GM23338 (cell line): Measurements from ENCODE around the gene SMIM21. TPM values are rescaled to one million over a fixed set of nuclear protein-coding genes. Genes with fewer than 3 reads are reported as not detected.

Experiments used
- ATAC-seq: fragments of 200-7000 bp; cut with Tn5 transposase; 3 replicates; pipeline ENCODE4 v1.9.1; 2020
- DNase-seq: peaks from one replicate; pipeline ENCODE4 v3.0.0-alpha.2; 2015; ENCODE audit warnings: low spot score
- H2AFZ ChIP-seq: fragments of 200-600 bp; sonication (generic); 2 replicates; pipeline ENCODE4 v1.8.0; 2016; ENCODE audit warnings: antibody characterized with exemption, mild to moderate bottlenecking, moderate library complexity
- H3F3A ChIP-seq: fragments of 200-600 bp; sonication (generic); replicated peaks from 2 replicates; pipeline ENCODE4 v1.8.0; 2017; ENCODE audit warnings: antibody characterized with exemption, mixed run types, low read depth
- H3K27ac ChIP-seq: fragments of 200-600 bp; sonication (generic); 2 replicates; pipeline ENCODE4 v1.6.1; 2016; ENCODE audit warnings: low read depth
- H3K27me3 ChIP-seq: fragments of 200-600 bp; sonication (generic); 2 replicates; pipeline ENCODE4 v1.8.0; 2016; ENCODE audit warnings: mild to moderate bottlenecking, mixed run types, moderate library complexity; ENCODE audit not compliant: insufficient read depth
- H3K36me3 ChIP-seq: fragments of 200-600 bp; sonication (generic); 2 replicates; pipeline ENCODE4 v1.8.0; 2016; ENCODE audit warnings: mild to moderate bottlenecking; ENCODE audit not compliant: insufficient read depth
- H3K4me1 ChIP-seq: fragments of 200-600 bp; sonication (generic); 2 replicates; pipeline ENCODE4 v1.8.0; 2016; ENCODE audit warnings: mild to moderate bottlenecking, moderate library complexity; ENCODE audit not compliant: insufficient read depth
- H3K4me2 ChIP-seq: fragments of 200-600 bp; sonication (generic); 2 replicates; pipeline ENCODE4 v1.7.1; 2017; ENCODE audit warnings: mixed run types
- H3K4me3 ChIP-seq: fragments of 200-600 bp; sonication (generic); 2 replicates; pipeline ENCODE4 v1.6.1; 2016; ENCODE audit warnings: mixed run types
- H3K79me2 ChIP-seq: fragments of 200-600 bp; sonication (generic); replicated peaks from 2 replicates; pipeline ENCODE4 v1.8.0; 2017; ENCODE audit warnings: mild to moderate bottlenecking; ENCODE audit not compliant: insufficient read depth
- H3K9me2 ChIP-seq: fragments of 200-600 bp; sonication (generic); 2 replicates; pipeline ENCODE4 v1.8.0; 2017; ENCODE audit not compliant: insufficient read depth
- H4K20me1 ChIP-seq: fragments of 200-600 bp; sonication (generic); replicated peaks from 2 replicates; pipeline ENCODE4 v1.8.0; 2017; ENCODE audit warnings: mild to moderate bottlenecking; ENCODE audit not compliant: insufficient read depth
- H3K27ac Mint-ChIP-seq: 2 replicates; pipeline ENCODE4 v1.8.0; 2020; ENCODE audit warnings: inconsistent platforms, mild to moderate bottlenecking, moderate library complexity, mixed read lengths
- H3K27me3 Mint-ChIP-seq: 3 replicates; pipeline ENCODE4 v1.8.0; 2022; ENCODE audit warnings: low read depth, mild to moderate bottlenecking, moderate library complexity, mixed read lengths, inconsistent platforms; ENCODE audit not compliant: insufficient read depth, poor library complexity
- H3K36me3 Mint-ChIP-seq: 3 replicates; pipeline ENCODE4 v1.8.0; 2021; ENCODE audit warnings: low read depth, mild to moderate bottlenecking, inconsistent platforms, moderate library complexity, mixed read lengths
- H3K4me1 Mint-ChIP-seq: 3 replicates; pipeline ENCODE4 v1.8.0; 2020; ENCODE audit warnings: mild to moderate bottlenecking, inconsistent platforms, mixed read lengths
- H3K4me3 Mint-ChIP-seq: 3 replicates; pipeline ENCODE4 v1.8.0; 2021; ENCODE audit warnings: moderate library complexity, mild to moderate bottlenecking, inconsistent platforms, mixed read lengths
- H3K9me3 Mint-ChIP-seq: 3 replicates; pipeline ENCODE4 v1.8.0; 2020; ENCODE audit warnings: moderate library complexity, mild to moderate bottlenecking, inconsistent platforms, mixed read lengths
- CREB1 ChIP-seq: fragments of 250-450 bp; sonication (Bioruptor Pico); IDR thresholded peaks from 2 replicates; pipeline ENCODE4 v1.5.0; 2020; ENCODE audit warnings: low read depth, mild to moderate bottlenecking, moderate library complexity
- EZH2 ChIP-seq: fragments of 200-600 bp; sonication (generic); IDR thresholded peaks from one replicate; pipeline ENCODE4 v1.8.0; 2017; ENCODE audit warnings: antibody characterized with exemption, mild to moderate bottlenecking, low read depth; ENCODE audit not compliant: unreplicated experiment
- JUNB ChIP-seq: IDR thresholded peaks from one replicate; pipeline ENCODE4 v1.6.1; 2016; ENCODE audit warnings: antibody characterized with exemption; ENCODE audit not compliant: unreplicated experiment
- NANOG ChIP-seq: IDR thresholded peaks from 2 replicates; pipeline ENCODE4 v1.6.1; 2016; ENCODE audit warnings: antibody characterized with exemption, borderline replicate concordance
- POLR2AphosphoS5 ChIP-seq: IDR thresholded peaks from 2 replicates; pipeline ENCODE4 v1.6.1; 2016; ENCODE audit warnings: antibody characterized with exemption, low read depth
- STAT1 ChIP-seq: IDR thresholded peaks from one replicate; pipeline ENCODE4 v1.6.1; 2016; ENCODE audit warnings: antibody characterized with exemption; ENCODE audit not compliant: unreplicated experiment
- ZNF114 ChIP-seq: fragments of 250-450 bp; sonication (Bioruptor Pico); IDR thresholded peaks from 2 replicates; pipeline ENCODE4 v1.5.0; 2020; ENCODE audit warnings: mild to moderate bottlenecking, moderate library complexity
- polyA plus RNA-seq: library from polyadenylated mRNA; unstranded; fragments of >200 nt; fragmentation: Nextera tagmentation; extraction: Ambion mirVana; gene quantifications from 2 replicates; pipeline ENCODE4 v1.2.1, GENCODE V29; 2016
- total RNA-seq: library from RNA; depleted of rRNA; stranded (reverse); fragments of >200 nt; shearing (Covaris generic); gene quantifications from 2 replicates; pipeline ENCODE4 v1.2.3, GENCODE V29; 2014
- TF ChIP-seq, protein P1 (sequence below): IDR thresholded peaks from 2 replicates; pipeline ENCODE4 v1.6.1; 2016; ENCODE audit warnings: antibody characterized with exemption
- TF ChIP-seq, protein P2 (sequence below): IDR thresholded peaks from one replicate; pipeline ENCODE4 v1.6.1; 2018; ENCODE audit warnings: antibody characterized with exemption; ENCODE audit not compliant: unreplicated experiment
- TF ChIP-seq, protein P3 (sequence below), 2 experiments: fragments of 200-600 bp in 1 of 2; sonication (generic) in 1 of 2; conservative IDR thresholded peaks; 2 replicates each; pipeline versions ENCODE4 v1.5.1 to v1.6.1; 2016 to 2017; ENCODE audit warnings: antibody characterized with exemption in 2 of 2, low read depth in 2 of 2, mild to moderate bottlenecking in 2 of 2, moderate library complexity in 1 of 2

The SMIM21 gene
- total and polyA plus RNA-seq, 2 experiments from 2014 or later, result not detected

DNA sequence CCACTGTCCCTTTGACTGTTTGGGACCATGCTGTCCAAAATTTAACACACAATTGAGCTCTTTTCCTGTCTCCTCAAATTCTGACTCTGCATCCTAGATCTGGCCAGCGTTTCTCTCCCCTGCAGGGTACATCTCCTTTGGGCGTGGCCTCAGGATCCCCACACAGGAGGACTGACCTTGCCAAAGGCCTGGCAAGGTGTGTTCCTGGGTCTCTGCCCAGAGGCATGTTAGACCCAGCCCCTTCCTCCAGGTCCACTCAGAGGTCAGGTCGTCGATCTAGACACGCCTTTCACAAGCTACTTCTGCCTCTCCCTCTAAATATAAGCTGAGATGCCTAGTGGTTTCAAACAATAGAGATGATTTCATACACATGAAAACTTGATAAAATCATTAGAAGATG, 45.4 kb upstream of the SMIM21 start:
- Histone ChIP-seq H3K36me3 (no peaks in the 10 kb centered on the region), H3K4me1 (peaks cover 9% of the 10 kb centered on the region; the same call in 1 of the 2 replicates), H3K4me3 (no peak overlapping the region), H3K27me3 (no peaks in the 10 kb centered on the region), H3K4me2 (no peak overlapping the region), H2AFZ (no peak overlapping the region), H3K27ac (no peak overlapping the region), H3K79me2 (no peaks in the 10 kb centered on the region), H4K20me1 (no peaks in the 10 kb centered on the region), H3K9me2 (no peaks in the 10 kb centered on the region), H3F3A (no peaks in the 10 kb centered on the region)
- Mint-ChIP-seq H3K36me3 (no peaks in the 10 kb centered on the region), H3K27me3 (no peaks in the 10 kb centered on the region), H3K27ac (no peak overlapping the region), H3K9me3 (no peaks in the 10 kb centered on the region), H3K4me3 (no peak overlapping the region), H3K4me1 (peaks cover 8% of the 10 kb centered on the region; the same call in 2 of the 3 replicates)
- DNase-seq (no peak), ATAC-seq (no peak)
- no peak for TF ChIP-seq JUNB
- no peak for TF ChIP-seq EZH2
- TF ChIP-seq ZNF114 (CRISPR knock-in tag), result no peak
- TF ChIP-seq POLR2AphosphoS5, result no peak
- TF ChIP-seq, protein P1, sequence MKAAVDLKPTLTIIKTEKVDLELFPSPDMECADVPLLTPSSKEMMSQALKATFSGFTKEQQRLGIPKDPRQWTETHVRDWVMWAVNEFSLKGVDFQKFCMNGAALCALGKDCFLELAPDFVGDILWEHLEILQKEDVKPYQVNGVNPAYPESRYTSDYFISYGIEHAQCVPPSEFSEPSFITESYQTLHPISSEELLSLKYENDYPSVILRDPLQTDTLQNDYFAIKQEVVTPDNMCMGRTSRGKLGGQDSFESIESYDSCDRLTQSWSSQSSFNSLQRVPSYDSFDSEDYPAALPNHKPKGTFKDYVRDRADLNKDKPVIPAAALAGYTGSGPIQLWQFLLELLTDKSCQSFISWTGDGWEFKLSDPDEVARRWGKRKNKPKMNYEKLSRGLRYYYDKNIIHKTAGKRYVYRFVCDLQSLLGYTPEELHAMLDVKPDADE, result no peak
- no peak for TF ChIP-seq STAT1
- TF ChIP-seq, protein P2, sequence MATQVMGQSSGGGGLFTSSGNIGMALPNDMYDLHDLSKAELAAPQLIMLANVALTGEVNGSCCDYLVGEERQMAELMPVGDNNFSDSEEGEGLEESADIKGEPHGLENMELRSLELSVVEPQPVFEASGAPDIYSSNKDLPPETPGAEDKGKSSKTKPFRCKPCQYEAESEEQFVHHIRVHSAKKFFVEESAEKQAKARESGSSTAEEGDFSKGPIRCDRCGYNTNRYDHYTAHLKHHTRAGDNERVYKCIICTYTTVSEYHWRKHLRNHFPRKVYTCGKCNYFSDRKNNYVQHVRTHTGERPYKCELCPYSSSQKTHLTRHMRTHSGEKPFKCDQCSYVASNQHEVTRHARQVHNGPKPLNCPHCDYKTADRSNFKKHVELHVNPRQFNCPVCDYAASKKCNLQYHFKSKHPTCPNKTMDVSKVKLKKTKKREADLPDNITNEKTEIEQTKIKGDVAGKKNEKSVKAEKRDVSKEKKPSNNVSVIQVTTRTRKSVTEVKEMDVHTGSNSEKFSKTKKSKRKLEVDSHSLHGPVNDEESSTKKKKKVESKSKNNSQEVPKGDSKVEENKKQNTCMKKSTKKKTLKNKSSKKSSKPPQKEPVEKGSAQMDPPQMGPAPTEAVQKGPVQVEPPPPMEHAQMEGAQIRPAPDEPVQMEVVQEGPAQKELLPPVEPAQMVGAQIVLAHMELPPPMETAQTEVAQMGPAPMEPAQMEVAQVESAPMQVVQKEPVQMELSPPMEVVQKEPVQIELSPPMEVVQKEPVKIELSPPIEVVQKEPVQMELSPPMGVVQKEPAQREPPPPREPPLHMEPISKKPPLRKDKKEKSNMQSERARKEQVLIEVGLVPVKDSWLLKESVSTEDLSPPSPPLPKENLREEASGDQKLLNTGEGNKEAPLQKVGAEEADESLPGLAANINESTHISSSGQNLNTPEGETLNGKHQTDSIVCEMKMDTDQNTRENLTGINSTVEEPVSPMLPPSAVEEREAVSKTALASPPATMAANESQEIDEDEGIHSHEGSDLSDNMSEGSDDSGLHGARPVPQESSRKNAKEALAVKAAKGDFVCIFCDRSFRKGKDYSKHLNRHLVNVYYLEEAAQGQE, result no peak
- TF ChIP-seq CREB1 (CRISPR knock-in tag), result no peak
- TF ChIP-seq NANOG, result no peak
- TF ChIP-seq, protein P3, sequence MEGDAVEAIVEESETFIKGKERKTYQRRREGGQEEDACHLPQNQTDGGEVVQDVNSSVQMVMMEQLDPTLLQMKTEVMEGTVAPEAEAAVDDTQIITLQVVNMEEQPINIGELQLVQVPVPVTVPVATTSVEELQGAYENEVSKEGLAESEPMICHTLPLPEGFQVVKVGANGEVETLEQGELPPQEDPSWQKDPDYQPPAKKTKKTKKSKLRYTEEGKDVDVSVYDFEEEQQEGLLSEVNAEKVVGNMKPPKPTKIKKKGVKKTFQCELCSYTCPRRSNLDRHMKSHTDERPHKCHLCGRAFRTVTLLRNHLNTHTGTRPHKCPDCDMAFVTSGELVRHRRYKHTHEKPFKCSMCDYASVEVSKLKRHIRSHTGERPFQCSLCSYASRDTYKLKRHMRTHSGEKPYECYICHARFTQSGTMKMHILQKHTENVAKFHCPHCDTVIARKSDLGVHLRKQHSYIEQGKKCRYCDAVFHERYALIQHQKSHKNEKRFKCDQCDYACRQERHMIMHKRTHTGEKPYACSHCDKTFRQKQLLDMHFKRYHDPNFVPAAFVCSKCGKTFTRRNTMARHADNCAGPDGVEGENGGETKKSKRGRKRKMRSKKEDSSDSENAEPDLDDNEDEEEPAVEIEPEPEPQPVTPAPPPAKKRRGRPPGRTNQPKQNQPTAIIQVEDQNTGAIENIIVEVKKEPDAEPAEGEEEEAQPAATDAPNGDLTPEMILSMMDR (conservative IDR thresholded peaks at IDR 0.05; ENCODE audit: low read depth in 2 of 2), result no peak

DNA sequence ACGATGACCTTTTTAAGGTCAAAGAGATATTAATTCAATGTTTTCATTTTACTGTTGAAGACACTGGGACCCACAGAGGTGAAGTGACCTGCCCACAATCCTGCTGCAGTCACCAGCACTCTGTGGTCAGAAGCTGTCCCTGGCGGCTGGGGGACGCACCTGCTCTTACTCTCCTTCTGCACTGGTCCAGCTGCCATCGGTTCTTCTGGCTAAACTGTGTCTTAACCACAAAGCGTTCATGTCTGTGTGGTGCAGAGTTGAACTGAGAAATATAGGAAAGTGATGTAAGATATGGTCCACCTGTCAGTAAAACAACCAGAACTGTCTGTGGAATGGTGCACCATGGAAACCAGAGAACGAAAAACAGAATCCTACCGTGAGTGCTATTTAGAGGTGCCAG, 44.9 kb upstream of the SMIM21 start:
- Mint-ChIP-seq H3K9me3 (no peaks in the 10 kb centered on the region), H3K27ac (no peak overlapping the region), H3K36me3 (no peaks in the 10 kb centered on the region), H3K4me3 (no peak overlapping the region), H3K4me1 (peaks cover 7% of the 10 kb centered on the region; the same call in 2 of the 3 replicates), H3K27me3 (no peaks in the 10 kb centered on the region)
- Histone ChIP-seq H3K4me2 (no peak overlapping the region), H3K27me3 (no peaks in the 10 kb centered on the region), H2AFZ (no peak overlapping the region), H3K27ac (no peak overlapping the region), H3K9me2 (no peaks in the 10 kb centered on the region), H3K4me1 (peaks cover 9% of the 10 kb centered on the region; the same call in 1 of the 2 replicates), H4K20me1 (no peaks in the 10 kb centered on the region), H3K36me3 (no peaks in the 10 kb centered on the region), H3K4me3 (no peak overlapping the region), H3K79me2 (no peaks in the 10 kb centered on the region), H3F3A (no peaks in the 10 kb centered on the region)
- no peak for DNase-seq
- ATAC-seq, result no peak
- TF ChIP-seq NANOG, result no peak
- no peak for TF ChIP-seq ZNF114 (CRISPR knock-in tag)
- TF ChIP-seq, protein P2, result no peak
- TF ChIP-seq EZH2, result no peak
- no peak for TF ChIP-seq STAT1
- TF ChIP-seq JUNB, result no peak
- no peak for TF ChIP-seq CREB1 (CRISPR knock-in tag)
- TF ChIP-seq, protein P3 (conservative IDR thresholded peaks at IDR 0.05; ENCODE audit: low read depth in 2 of 2), result no peak
